SK-MEL-5 (cell line): ENCODE data around the gene VSX1. TPM values are rescaled to one million over a fixed set of nuclear protein-coding genes. Genes with fewer than 3 reads are reported as not detected.

Experiments used
- DNase-seq: peaks from one replicate; pipeline ENCODE4 v3.0.0-alpha.2; 2016; ENCODE audit warnings: low read depth, low spot score
- in situ Hi-C: cut with HindIII; loops from 2 replicates; pipeline ENCODE4 v1.10.0; 2016; ENCODE audit warnings: low sequenced_read_pairs, high pct_unique_total_duplicates, low pct_unique_long_range_greater_than_20kb
- polyA plus RNA-seq, 2 experiments: library from polyadenylated mRNA; depleted of rRNA; stranded (reverse); fragments of >200 nt; gene quantifications; 2 replicates each; pipeline ENCODE4 v1.2.3, GENCODE V29; 2015
- total RNA-seq: library from RNA; depleted of rRNA; stranded (reverse); fragments of >200 nt; shearing (Covaris generic); gene quantifications from 2 replicates; pipeline ENCODE4 v1.2.3, GENCODE V29; 2014; rRNA removed

VSX1 gene
- not detected in 2 replicates for total RNA-seq
- polyA plus RNA-seq (2015; cell fraction: cytosol; rRNA removed) = not detected in 2 replicates
- not detected in 2 replicates for polyA plus RNA-seq (2015; cell fraction: nucleus; rRNA removed)

DNA sequence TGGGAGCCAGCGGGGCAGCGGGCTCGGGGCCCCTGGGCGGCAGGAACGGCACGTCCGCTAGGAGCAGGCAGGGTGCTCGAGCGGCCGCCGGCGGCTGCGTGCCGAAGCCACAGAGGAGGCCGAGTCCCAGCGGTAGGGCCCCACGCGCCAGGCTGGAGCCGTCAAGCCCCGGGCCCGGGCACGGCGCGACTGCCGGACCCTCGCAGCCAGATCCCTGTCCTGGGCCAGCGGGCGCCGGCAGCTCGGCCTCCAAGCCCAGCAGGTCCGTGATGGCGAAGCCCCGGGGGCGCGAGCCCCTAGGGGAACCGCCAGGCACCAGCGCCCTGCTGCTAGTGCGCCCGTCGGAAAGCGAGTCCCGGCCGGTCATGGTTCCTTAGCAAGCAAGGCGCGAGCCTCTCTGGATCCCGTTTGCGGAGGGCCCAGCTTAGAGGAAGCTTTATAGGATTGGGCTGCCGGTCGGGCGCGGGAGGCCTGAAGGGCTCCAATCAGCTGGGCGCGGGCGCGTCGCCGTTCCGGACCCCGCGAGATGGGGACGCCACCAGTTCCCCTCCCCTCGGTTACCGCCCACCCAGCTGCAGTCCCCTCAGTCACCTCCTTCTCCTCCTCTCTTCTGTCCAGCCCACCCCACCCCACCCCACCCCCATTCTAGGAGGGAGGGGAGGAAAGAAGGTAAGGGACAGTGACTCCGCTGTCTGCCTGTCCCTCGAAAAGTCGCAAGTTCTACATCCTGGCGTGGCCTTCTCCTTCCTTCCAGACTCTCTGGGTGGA lies at the start of gene VSX1:
Gene VSX1 (minus strand): TSS at position 412 of the 768 bp plus-strand sequence. CDS start 45 bp downstream, at position 367.
- no peak for DNase-seq
- in situ Hi-C loops = no loop called here

DNA sequence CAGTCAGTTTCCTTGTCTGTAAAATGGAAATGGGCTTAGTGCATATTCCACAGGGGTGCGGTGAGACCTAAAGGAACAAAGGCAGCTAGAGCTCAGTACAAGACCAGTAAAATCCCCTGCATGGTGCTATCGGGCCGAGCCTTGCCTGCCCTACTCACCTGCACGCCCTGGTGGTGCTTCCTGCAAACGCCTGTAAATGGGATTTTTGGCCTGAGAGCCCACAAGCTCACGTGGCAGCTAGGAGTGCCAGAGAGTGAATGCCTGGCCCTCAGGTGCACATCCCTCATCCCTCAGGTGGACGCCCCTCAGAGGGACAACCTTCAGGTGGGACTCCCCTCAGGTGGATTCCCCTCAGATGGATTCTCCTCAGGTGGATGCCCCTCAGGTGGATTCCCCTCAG lies 48.0 kb upstream of the VSX1 start:
- in situ Hi-C loops = no loop called here
- DNase-seq = no peak

DNA sequence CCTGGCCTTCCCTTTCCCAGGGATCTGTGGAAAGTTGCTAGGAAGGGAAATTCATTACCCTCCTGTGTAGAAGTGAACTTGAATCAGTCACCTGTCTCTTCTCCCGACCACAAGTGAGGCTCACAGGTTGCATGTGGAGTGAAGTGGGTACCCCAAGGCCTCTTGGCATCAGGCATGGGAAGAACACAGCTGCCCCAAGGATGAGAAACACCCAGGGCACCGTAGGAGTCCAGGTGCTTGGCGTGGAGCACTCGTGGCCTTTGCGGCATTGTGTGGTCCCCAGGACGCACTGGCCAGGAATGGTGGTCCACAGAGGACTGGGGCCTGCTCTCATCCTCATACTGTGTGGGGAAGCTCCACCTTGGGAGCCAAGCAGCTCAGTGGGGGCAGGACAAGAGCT lies 47.5 kb upstream of the VSX1 start:
- in situ Hi-C loops = no loop called here
- DNase-seq = no peak

DNA sequence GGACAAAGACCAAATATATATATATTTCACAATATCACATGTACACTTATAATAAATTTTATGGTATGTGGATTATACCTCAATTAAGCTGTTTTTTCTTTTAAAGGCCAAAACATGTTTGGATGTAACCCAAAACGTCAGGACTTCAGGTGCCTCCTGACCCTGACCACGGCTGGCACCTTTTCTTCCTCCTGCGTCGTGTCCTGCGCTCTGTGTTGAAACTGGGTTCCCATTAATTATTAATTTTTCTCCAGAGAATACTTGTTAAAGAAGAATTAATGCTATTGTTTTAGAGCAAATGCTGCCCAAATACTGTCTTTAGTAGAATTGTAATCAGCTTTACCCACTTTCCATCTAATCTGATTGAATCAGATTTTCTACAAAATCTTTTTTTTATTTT lies 46.7 kb upstream of the VSX1 start:
- in situ Hi-C loops = no loop called here
- DNase-seq = no peak

DNA sequence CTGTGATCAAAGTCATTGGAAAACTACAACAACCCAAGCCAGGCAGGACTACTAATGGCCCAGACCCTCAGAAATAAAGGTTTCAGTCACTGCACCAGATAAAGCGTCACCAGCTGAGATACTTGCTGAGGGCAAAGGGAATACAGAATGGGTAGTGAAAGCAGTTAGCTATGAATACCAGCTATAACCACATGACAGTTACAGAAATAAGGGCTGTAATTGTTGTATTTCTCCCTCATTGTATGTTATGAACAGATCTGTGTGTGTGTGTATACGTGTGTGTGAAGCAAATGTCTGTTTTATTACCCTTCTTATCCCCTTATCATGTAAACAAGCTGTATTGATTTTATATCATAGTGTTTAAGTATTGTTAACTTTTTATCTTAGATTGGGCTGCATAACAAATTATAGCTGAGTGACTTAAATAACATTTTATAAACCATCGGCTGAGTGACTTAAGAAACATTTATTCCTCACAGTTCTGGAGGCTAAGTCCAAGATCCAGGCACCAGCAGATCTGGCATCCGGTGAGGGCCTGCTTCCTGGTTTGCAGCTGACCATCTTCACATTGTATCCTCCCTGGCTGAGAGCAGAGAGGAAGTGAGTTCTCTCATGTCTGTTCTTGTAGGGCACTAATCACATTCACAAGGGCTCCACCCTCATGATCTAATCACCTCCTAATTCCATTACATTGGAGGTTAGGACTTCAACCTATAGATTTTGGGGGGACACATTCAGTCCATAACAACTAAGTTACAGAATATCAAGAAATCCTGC lies 46.0 kb upstream of the VSX1 start:
- peak; percentile 87 for DNase-seq
- in situ Hi-C loops = no loop called here

DNA sequence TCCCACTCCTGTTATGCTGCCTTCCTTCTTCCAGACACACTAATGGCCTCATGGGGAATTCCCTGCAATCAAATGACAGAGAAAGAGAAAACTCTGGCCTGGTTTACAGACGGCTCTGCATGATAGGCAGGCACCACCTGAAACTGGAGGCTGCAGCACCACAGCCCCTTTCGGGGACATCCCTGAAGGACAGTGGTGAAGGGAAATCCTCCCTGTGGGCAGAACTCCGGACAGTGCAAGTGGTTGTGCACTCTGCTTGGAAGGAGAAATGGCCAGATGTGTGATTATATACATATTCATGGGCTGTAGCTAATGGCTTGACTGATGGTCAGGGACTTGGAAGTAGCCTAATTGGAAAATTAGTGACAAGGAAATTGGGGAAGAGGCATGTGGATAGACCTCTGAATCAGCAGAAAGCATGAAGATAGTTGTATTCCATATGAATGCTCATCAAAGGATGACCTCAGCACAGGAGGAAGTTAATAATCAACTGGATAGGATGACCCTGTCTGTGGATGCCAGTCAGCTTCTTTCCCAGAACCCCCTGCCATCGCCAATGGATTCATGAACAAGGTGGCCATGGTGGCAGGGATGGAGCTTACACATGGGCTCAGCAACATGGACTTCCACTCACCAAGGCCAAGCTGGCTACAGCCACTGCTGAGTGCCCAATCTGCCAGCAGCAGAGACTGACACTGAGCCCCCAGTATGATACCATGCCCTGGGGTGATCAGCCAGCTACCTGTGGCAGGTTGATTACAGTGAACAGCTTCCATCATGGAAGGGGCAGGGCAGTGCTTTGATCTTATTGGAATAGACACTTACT lies 44.5 kb upstream of the VSX1 start:
- DNase-seq = no peak
- in situ Hi-C loops = no loop called here

DNA sequence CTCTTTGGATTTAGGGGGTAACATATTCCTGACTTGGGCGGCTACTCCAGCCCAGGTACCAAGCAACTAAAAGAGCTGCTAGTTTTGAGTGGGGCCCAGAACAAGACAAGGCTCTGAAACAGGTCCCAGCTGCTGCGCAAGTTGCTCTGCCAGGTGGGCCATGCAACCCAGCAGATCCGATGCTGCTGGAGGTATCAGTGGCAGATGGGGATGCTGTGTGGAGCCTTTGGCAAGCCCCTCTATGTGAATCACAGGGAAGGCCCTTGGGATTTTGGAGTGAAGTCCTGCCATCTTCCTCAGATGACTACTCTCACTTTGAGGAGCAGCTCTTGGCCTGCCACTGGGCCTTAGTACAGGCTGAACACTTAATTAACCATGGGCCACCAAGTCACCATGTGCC lies 43.7 kb upstream of the VSX1 start:
- in situ Hi-C loops = no loop called here
- no peak for DNase-seq

DNA sequence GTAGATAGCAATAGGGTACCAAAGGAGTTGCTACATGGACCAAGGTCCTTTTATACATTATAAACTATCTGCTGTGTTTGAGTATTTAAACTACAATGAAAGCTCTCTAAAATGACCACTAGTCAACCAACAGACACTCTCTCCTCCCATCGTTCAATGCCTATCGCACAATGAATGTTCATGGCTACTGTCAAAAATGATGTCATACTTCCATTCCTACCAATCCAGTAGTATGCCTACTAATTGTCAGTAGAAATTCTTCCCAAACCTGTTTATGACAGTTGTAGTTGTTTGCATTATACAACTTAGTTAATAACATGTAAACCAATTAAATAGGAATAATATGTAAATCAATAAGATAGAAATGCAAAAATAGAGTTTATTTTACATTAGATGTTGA lies 39.0 kb upstream of the VSX1 start:
- in situ Hi-C loops = no loop called here
- DNase-seq = no peak

DNA sequence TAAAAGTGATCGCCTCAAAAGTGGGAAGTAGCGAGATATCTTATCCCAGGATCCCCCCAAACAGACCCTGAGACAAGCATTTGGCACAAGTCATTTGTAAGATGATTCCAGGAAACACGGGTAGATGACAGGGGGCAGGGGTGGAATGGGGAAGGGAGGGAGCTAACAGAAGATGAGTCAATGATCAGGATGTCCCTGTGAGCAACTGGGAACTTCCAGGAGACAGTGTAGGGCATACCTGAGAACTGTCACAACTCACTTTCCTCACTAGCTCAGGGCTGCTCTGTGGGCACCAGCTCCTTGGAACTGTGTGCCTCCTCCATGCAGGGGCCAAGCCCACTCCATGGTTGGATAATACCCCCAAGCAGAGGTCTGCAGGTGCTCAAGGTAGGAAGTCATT lies 38.5 kb upstream of the VSX1 start:
- in situ Hi-C loops = no loop called here
- DNase-seq = no peak

DNA sequence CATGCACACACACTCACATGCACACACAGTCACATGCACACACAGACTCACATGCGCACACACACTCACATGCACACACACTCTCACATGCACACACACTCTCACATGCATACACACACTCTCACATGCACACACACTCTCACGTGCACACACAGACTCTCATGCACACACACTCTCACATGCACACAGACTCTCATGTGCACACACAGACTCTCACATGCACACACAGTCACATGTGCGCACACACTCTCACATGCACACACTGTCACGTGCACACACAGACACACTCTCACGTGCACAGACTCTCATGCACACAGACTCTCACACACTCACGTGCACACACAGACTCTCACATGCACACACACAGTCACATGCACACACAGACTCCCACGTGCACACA lies 36.6 kb upstream of the VSX1 start:
- in situ Hi-C loops = no loop called here
- DNase-seq = no peak

DNA sequence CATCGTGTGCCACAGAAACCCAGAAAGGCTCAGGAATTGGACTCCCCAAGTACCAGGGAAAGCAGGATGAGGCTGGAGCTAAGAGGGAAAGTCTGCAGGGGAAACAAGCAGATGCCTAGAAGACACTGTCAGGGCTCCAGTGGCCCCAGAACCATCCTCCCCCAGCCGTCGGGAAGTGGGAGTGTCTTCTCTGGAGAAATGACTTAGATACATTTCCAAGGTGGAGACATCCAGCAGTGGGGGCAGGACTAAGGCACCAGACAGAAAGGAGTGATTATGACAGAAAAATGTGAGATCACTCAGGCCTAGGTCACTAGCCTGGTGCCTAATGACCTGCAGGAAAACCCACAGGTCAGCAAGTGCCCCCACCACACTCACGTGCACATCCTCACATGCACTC lies 36.0 kb upstream of the VSX1 start:
- in situ Hi-C loops = no loop called here
- DNase-seq = no peak

DNA sequence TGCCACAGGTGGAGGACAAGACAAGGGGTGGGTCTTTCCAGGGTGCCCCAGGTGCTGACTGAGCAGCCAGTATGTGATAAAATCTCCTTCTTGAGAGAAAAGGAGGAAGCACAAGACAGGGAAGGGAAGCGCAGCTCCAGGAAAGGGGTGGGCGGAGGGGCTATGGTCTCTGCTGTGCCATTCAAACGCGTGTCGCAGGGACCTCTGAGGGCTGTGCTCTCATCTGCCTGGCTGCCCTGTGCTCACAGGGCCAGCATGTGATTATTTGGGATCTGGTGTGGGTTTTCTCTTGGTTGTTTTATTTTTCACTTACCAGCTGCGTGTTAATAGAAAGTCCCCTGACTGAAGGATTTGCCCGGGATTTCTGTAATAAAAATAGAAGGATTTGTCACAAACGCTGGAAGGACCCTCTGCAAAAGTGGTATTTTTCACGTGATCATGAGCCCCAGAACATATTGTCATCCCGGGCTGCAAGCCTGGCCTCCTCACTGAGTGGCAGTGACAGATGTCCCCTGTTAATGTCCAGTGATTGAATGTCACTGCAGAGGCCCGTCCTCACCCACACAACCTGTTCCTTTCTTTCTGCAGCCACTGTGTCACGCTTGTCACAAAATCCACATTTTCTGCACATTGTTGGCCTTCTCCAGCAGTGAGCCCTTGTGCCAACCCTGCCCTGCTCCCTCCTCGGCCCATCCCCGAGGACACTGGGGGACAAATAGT lies 35.0 kb upstream of the VSX1 start:
- in situ Hi-C loops = no loop called here
- no peak for DNase-seq

DNA sequence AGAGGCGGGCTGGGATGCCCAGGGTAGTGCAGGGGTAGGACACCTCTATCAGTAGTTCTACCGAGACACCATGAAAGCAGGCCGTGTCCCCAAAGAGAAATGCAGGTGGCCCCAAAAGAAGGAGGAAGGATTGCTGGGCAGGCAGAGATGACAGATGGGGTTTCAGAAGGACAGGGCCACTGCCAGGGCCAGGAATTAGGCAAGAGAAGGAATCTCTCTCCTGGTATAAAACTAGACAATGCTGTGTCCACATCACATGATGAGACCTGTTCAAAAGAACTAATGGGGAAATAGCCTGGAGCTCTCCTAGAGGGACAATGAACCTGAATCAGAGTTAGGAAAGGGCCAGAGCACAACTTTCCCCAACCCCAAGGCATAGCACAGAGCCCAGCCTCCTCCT lies 21.6 kb upstream of the VSX1 start:
- no peak for DNase-seq
- in situ Hi-C loops = no loop called here

DNA sequence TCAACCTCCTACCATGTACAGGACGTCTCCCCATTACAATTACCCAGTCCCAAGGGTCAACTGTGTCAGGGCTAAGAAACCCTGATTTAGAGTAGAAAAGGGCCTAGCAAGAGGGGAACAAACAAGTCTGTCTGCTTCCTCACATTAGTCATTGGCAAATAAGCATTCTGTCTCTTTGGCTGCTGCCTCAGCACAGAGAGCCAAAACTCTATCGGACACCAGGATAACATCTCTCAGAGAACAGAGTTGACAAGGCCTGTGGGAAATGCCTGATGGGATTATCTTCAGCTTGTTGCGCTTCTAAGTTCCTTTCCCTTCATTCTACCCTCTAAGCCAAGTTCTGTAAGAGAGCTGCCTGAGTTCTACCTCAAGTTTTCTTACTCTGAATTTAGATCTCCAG lies 19.0 kb upstream of the VSX1 start:
- DNase-seq = no peak
- in situ Hi-C loops = no loop called here

DNA sequence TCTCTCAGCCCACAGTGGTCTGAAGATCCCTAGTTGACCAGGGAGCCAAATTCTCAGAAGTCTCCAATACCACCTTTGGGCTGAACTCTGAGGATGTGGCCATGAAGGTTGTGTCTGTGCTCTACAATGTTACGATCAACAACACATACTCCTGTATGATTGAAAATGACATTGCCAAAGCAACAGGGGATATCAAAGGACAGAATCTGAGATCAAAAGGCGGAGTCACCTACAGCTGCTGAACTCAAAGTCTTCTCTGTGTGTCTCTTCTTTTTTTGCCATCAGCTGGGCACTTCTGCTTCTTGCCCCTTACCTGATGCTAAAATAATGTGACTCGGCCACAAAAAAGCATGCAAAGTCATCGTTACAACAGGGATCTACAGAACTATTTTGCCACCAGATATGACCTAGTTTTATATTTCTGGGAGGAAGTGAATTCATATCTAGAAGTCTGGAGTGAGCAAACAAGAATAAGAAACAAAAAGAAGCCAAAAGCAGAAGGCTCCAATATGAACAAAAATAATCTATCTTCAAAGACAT lies 17.7 kb upstream of the VSX1 start:
- DNase-seq = no peak
- in situ Hi-C loops = no loop called here

DNA sequence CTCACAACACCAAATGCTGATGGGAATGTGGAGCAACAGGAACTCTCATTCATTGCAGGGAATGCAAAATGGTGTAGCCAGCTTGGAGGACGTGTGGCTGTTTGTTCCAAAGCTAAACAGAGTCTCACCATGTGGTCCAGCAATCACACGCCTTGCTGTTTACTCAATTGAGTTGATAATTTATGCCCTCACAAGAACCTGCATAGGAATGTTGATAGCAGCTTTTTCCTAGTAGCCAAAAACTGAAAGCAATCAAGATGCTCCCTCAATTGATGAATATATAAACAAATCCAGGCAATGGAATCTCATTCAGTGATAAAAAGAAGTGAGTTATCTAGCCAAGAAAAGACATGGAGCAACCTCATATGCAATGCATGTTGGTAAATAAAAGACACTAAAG lies 15.6 kb upstream of the VSX1 start:
- in situ Hi-C loops = no loop called here
- DNase-seq = no peak
